DOHH2 (cell line): ENCODE measurements around the gene EHMT1.

ENCODE experiments used
- CTCF ChIP-seq: fragments of 200-600 bp; sonication (generic); IDR thresholded peaks from one replicate; pipeline ENCODE4 v1.5.1; 2014; ENCODE audit warnings: antibody characterized with exemption, mild to moderate bottlenecking, low read depth, low read length; ENCODE audit not compliant: poor library complexity, severe bottlenecking
- EZH2phosphoT487 ChIP-seq: fragments of 200-600 bp; sonication (generic); IDR thresholded peaks from 2 replicates; pipeline ENCODE4 v1.6.1; 2017; ENCODE audit warnings: borderline replicate concordance, mild to moderate bottlenecking, antibody characterized with exemption, low read length, moderate library complexity, mixed read lengths

- no peak for TF ChIP-seq CTCF
- no peak for TF ChIP-seq EZH2phosphoT487
Observed at GRCh38 chr9:137647096-137647714, 28.4 kb downstream of the EHMT1 start.
